Measurements from ENCODE around the gene PGP. TPM values are rescaled to one million over a fixed set of nuclear protein-coding genes. Genes with fewer than 3 reads are reported as not detected.

The PGP gene
- total RNA-seq, 1 donor from 2014 or later: 29.3 TPM

- no peak for DNase-seq (ENCODE audit: low read depth)
- TF ChIP-seq CTCF (conservative IDR thresholded peaks at IDR 0.05; ENCODE audit: low read depth, low read length): no peak
Measured at GRCh38 chr16:2233046-2233775, 18.6 kb upstream of the PGP start.

GRCh38 chr16:2232094-2232990 is 17.7 kb upstream of the PGP start:
- no peak for DNase-seq (ENCODE audit: low read depth)
- H3K4me3 ChIP-seq (ENCODE audit: low read depth, low read length): no peak overlapping the region

More at GRCh38 chr16:2233046-2233775, 18.6 kb upstream of the PGP start:
- H3K4me3 ChIP-seq (ENCODE audit: low read depth, low read length): no peak overlapping the region

GRCh38 chr16:2231016-2231931 is 16.6 kb upstream of the PGP start:
- TF ChIP-seq CTCF (conservative IDR thresholded peaks at IDR 0.05; ENCODE audit: low read depth, low read length): no peak
- DNase-seq (ENCODE audit: low read depth): no peak
- no peak overlapping the region for H3K4me3 ChIP-seq (ENCODE audit: low read depth, low read length)

More at GRCh38 chr16:2232094-2232990, 17.7 kb upstream of the PGP start:
- no peak for TF ChIP-seq CTCF (conservative IDR thresholded peaks at IDR 0.05; ENCODE audit: low read depth, low read length)

- no peak overlapping the region for H3K4me3 ChIP-seq (ENCODE audit: low read depth, low read length)
- no peak for TF ChIP-seq CTCF (conservative IDR thresholded peaks at IDR 0.05; ENCODE audit: low read depth, low read length)
- no peak for DNase-seq (ENCODE audit: low read depth)
Measured at GRCh38 chr16:2230376-2230775, 15.7 kb upstream of the PGP start.

- DNase-seq (ENCODE audit: low read depth): no peak
- TF ChIP-seq CTCF (conservative IDR thresholded peaks at IDR 0.05; ENCODE audit: low read depth, low read length): no peak
- H3K4me3 ChIP-seq (ENCODE audit: low read depth, low read length): no peak overlapping the region
Measured at GRCh38 chr16:2229632-2230250, 15.1 kb upstream of the PGP start.

GRCh38 chr16:2229091-2229490 is 14.5 kb upstream of the PGP start:
- H3K4me3 ChIP-seq (ENCODE audit: low read depth, low read length): no peak overlapping the region
- DNase-seq (ENCODE audit: low read depth): no peak
- no peak for TF ChIP-seq CTCF (conservative IDR thresholded peaks at IDR 0.05; ENCODE audit: low read depth, low read length)
